GM10248 (cell line): ENCODE measurements around the gene ERGIC3.

Source experiments
- CTCF ChIA-PET: fragments of 300-600 bp; sonication (Branson Sonifier 250); formaldehyde crosslinking; extraction: SDS; loops from one replicate; lab custom pipeline; 2021; ENCODE audit warnings: antibody characterized with exemption; lab: Yijun Ruan, JAX
- POLR2A ChIA-PET: fragments of 350-650 bp; sonication (Branson Sonifier 250); formaldehyde crosslinking; extraction: SDS; loops from one replicate; lab custom pipeline; 2020; ENCODE audit warnings: antibody characterized with exemption; lab: Yijun Ruan, JAX
- DNase-seq: peaks from one replicate; pipeline ENCODE4 v3.0.0; 2012; ENCODE audit errors: extremely low spot score
- CTCF ChIP-seq: IDR thresholded peaks from 2 replicates; pipeline ENCODE4 v1.5.1; 2012; ENCODE audit warnings: mild to moderate bottlenecking, low read depth; ENCODE audit errors: extremely low read depth, missing control alignments, control extremely low read depth

ERGIC3 gene

GRCh38 chr20:35604449-35604747 is 62.5 kb downstream of the ERGIC3 start:
- POLR2A ChIA-PET = no interaction called here
- CTCF ChIA-PET = interaction anchor here (1.0 to 7.6 kb wide), 7 partner anchors 9 to 280 kb away, joined by 3 to 87 read pairs (median 3); partner anchors contain the start of gene SPAG4
- TF ChIP-seq CTCF = peak; percentile 36
- DNase-seq = no peak

GRCh38 chr20:35606127-35606526 is 64.2 kb downstream of the ERGIC3 start:
- no peak for TF ChIP-seq CTCF
- CTCF ChIA-PET = interaction anchor here (1.7 to 7.6 kb wide), 3 partner anchors 11 to 278 kb away, joined by 4 to 87 read pairs (median 15); partner anchors contain the start of gene SPAG4
- DNase-seq = no peak
- POLR2A ChIA-PET = no interaction called here
